ENCODE measurements around the gene HEATR5A.
"Not testable (repeated sequence)": the region's sequence is repeated elsewhere in the genome, so short reads cannot be mapped to it uniquely, and the experiment has no call there.

Gene HEATR5A

DNA sequence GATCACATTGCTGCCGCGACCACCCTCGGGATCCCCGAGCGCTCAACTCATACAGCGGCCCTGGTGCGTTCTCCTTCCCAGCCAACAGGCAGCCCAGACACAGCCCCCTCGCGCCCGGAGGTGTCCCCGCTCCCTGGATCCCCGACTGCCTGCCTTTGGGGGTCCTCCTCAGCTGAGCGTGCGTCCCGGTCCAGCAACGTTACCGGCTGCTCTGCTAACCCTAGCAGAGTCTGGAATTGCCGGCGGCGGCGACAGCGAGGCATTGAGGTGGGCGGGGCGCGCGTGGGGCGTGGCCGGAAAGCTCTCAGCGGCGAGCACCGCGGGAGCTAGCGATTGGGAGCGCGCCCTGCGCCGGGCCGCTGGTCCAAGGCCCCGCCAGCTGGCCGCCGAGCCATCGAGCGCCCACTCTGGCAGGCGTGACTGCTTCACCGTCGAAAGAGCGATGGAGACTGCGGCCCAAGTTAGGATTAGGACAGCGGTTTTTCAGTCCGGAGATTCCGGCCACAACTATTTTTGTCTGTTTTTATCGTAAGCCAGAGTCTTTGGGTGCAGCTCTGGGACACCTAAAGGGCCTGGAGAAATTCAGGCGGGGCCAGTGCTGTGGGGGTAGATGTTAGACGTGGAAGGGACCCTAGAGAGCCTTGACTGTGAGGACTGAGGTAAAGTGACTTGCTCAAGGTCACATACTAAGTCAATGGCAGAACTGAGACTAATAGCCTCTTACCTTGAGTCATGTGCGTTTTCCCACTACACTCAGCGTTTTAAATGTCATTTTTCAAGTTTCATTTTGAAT is at the start of gene HEATR5A:
Gene HEATR5A, minus strand, starts transcription at position 232 of the 793 bp plus-strand sequence. CDS start 17,575 bp downstream, outside the sequence.
- peak; percentile 96 for DNase-seq (ENCODE audit: extremely low read depth, insufficient read length)
- H3K27me3 ChIP-seq (replicated peaks; ENCODE audit: control insufficient read depth, insufficient read depth, low read length), result no peaks in the 10 kb centered on the region
- H3K4me3 ChIP-seq (replicated peaks; ENCODE audit: low read depth, low read length), result peak within 1 kb of the TSS; percentile 100
- TF ChIP-seq, protein P1, sequence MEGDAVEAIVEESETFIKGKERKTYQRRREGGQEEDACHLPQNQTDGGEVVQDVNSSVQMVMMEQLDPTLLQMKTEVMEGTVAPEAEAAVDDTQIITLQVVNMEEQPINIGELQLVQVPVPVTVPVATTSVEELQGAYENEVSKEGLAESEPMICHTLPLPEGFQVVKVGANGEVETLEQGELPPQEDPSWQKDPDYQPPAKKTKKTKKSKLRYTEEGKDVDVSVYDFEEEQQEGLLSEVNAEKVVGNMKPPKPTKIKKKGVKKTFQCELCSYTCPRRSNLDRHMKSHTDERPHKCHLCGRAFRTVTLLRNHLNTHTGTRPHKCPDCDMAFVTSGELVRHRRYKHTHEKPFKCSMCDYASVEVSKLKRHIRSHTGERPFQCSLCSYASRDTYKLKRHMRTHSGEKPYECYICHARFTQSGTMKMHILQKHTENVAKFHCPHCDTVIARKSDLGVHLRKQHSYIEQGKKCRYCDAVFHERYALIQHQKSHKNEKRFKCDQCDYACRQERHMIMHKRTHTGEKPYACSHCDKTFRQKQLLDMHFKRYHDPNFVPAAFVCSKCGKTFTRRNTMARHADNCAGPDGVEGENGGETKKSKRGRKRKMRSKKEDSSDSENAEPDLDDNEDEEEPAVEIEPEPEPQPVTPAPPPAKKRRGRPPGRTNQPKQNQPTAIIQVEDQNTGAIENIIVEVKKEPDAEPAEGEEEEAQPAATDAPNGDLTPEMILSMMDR (IDR thresholded peaks at IDR 0.05; ENCODE audit: insufficient read depth, low read length, poor library complexity, severe bottlenecking), result peak; percentile 37
- no peaks in the 10 kb centered on the region for H3K36me3 ChIP-seq (ENCODE audit: control insufficient read depth, insufficient read depth, low read length)

DNA sequence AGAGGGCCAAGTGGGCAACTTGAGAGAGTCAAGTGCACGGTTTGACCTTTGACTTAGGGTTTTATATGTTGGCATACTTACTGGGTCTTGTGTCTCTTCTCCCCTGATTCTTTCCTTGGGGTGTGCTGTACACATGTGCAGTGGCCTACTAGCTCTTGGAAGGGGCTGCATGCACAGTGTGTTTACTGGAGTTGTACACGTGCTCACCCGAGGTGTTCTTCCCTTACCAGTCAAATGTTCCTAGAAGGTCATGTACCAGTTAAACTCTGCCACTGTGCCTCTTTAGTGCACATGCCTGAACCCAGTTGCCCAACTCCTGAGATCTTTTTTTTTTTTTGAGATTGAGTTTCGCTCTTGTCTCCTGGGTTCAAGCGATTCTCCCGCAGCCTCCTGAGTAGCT is 46.2 kb upstream of the HEATR5A start:
- no peak for DNase-seq (ENCODE audit: extremely low read depth, insufficient read length)
- Histone ChIP-seq H3K27me3 (replicated peaks; ENCODE audit: control insufficient read depth, insufficient read depth, low read length) (no peaks in the 10 kb centered on the region), H3K36me3 (ENCODE audit: control insufficient read depth, insufficient read depth, low read length) (no peaks in the 10 kb centered on the region), H3K4me3 (replicated peaks; ENCODE audit: low read depth, low read length) (no peak overlapping the region)
- TF ChIP-seq, protein P1 (IDR thresholded peaks at IDR 0.05; ENCODE audit: insufficient read depth, low read length, poor library complexity, severe bottlenecking), result no peak

DNA sequence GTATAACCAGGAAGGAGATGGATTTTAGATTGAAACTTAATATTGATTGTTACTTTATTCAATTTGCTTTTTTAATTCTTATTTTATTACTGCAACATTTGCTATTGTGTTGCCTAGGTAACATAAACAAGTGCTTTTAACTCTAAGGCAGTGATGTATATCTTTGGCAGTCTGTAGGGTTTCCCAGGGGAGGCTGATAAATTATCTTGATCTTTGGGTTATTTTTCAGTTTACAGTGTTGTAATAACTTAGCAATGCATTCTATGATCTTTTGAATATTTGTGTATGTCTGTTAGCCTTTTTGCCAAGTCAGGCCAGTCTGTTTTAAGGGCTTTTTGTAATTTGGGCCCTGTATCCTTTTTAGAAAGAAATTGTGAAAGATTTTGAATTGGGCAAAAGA is 44.8 kb upstream of the HEATR5A start:
- DNase-seq (ENCODE audit: extremely low read depth, insufficient read length), result no peak
- Histone ChIP-seq H3K36me3 (ENCODE audit: control insufficient read depth, insufficient read depth, low read length) (no peaks in the 10 kb centered on the region), H3K4me3 (replicated peaks; ENCODE audit: low read depth, low read length) (no peak overlapping the region), H3K27me3 (replicated peaks; ENCODE audit: control insufficient read depth, insufficient read depth, low read length) (no peaks in the 10 kb centered on the region)
- TF ChIP-seq, protein P1 (IDR thresholded peaks at IDR 0.05; ENCODE audit: insufficient read depth, low read length, poor library complexity, severe bottlenecking), result no peak

DNA sequence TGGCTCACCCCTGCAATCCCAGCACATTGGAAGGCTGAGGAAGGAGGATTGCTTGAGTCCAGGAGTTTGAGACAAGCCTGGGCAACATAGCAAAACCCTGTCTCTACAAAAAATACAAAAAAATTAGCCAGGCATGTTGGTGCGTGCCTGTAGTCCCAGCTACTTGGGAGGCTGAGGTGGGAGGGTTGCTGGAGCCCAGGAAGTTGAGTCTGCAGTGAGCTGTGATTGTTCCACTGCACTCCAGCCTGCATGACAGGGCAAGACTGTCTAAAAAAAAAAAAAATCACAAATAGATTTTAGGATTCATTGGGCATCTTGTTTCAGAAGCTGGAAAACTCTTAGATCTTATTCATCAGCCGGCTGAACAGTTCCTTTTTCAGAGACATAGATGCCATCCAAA is 42.1 kb upstream of the HEATR5A start:
- H3K27me3 ChIP-seq (replicated peaks; ENCODE audit: control insufficient read depth, insufficient read depth, low read length); H3K36me3 ChIP-seq (ENCODE audit: control insufficient read depth, insufficient read depth, low read length); DNase-seq (ENCODE audit: extremely low read depth, insufficient read length); H3K4me3 ChIP-seq (replicated peaks; ENCODE audit: low read depth, low read length): not testable (repeated sequence)

DNA sequence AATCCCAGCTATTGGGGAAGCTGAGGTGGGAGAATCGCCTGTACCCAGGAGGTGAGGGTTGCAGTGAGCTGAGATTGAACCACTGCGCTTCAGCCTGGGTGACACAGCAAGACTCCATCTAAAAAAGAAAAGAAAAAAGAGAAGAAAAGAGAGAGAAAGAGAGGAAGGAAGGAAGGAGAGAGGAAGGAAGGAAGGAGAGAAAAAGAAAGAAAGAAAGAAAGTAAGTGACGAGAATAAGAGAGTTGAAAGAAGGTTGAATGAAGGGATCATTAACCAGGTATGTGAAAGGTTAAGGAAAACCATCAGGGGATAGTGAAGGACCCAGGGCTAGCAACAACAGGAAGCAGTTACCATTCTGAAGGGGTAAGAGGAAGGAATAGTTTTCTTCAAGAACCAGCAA is 41.2 kb upstream of the HEATR5A start:
- H3K36me3 ChIP-seq (ENCODE audit: control insufficient read depth, insufficient read depth, low read length), result no peaks in the 10 kb centered on the region
- DNase-seq (ENCODE audit: extremely low read depth, insufficient read length), result no peak
- TF ChIP-seq, protein P1 (IDR thresholded peaks at IDR 0.05; ENCODE audit: insufficient read depth, low read length, poor library complexity, severe bottlenecking), result no peak
- no peaks in the 10 kb centered on the region for H3K27me3 ChIP-seq (replicated peaks; ENCODE audit: control insufficient read depth, insufficient read depth, low read length)
- H3K4me3 ChIP-seq (replicated peaks; ENCODE audit: low read depth, low read length), result no peak overlapping the region

DNA sequence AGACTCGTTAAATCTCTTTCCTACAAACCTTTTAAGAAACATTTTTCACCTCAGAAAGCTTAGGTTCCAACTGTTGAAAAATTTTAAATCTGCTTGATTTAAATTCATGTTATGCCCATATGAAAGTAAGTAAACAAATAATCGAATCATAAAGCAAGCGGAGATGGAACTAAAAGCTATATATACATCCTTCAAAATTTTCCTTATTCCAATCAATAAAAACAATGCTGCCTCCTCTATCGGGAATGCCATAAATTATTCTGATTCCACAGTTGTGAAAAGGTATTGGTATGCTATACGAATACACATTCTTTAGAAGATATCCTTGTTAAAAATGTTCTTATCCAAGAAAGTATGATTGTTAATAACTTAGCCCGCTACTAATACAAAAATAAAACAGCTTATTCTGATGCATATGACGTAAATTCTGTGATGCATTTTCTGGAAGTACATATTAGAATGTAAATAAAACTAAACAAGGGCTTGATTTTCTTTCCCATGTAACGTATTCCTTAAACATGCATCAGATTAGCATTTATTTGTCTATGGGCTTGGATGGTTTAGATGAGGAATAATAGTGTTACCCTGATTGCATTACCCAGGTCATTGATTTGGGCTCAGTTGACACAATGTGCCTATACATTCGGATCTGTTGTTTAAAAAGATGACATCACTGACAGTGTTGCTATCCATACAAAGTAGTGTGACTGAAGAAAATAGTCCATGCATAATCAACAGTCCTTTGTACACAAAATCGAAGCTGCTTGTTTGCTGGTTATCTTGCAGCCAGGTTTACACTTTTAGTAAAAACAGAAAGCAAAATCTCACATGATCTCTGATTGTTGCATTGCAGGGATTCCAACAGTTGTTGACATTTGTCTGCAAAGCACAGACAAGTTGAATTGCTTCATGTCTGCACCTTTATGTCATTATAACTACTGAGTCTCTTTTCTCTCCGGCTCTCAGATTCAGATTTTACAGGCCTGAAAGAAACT is 37.6 kb upstream of the HEATR5A start:
- DNase-seq (ENCODE audit: extremely low read depth, insufficient read length), result no peak
- TF ChIP-seq, protein P1 (IDR thresholded peaks at IDR 0.05; ENCODE audit: insufficient read depth, low read length, poor library complexity, severe bottlenecking), result no peak
- peak overlapping the region; percentile 13; the same call in 1 of the 2 replicates for H3K4me3 ChIP-seq (replicated peaks; ENCODE audit: low read depth, low read length)

More for the DNA sequence above, 37.6 kb upstream of the HEATR5A start:
- Histone ChIP-seq H3K27me3 (replicated peaks; ENCODE audit: control insufficient read depth, insufficient read depth, low read length) (no peaks in the 10 kb centered on the region), H3K36me3 (ENCODE audit: control insufficient read depth, insufficient read depth, low read length) (no peaks in the 10 kb centered on the region)
